Tibial nerve (tissue), 4 donors: ENCODE results near the gene DPM3. TPM values are rescaled to one million over a fixed set of nuclear protein-coding genes. Genes with fewer than 3 reads are reported as not detected.

Experiments used
- DNase-seq, 2 donors: peaks; one replicate each; pipeline ENCODE4 v3.0.0-alpha.2; 2019; ENCODE audit warnings: low spot score in 2 of 2
- H3K27ac ChIP-seq, 4 donors: fragments of 200-600 bp; sonication (generic) in 3 of 4; one replicate each; pipeline ENCODE4 v1.5.1; 2017 to 2019; ENCODE audit warnings: mild to moderate bottlenecking in 1 of 4
- H3K27me3 ChIP-seq, 2 donors: fragments of 200-600 bp; sonication (generic) in 1 of 2; one replicate each; pipeline versions ENCODE4 v1.5.1 to v1.6.0; 2017 to 2019
- H3K36me3 ChIP-seq, 3 donors: fragments of 200-600 bp; sonication (generic); one replicate each; pipeline ENCODE4 v1.5.1; 2018 to 2019
- H3K4me1 ChIP-seq, 4 donors: fragments of 200-600 bp; sonication (generic) in 3 of 4; one replicate each; pipeline ENCODE4 v1.5.1; 2017 to 2019
- H3K4me3 ChIP-seq, 4 donors: fragments of 200-600 bp; sonication (generic) in 3 of 4; one replicate each; pipeline ENCODE4 v1.5.1; 2017 to 2019; ENCODE audit warnings: mild to moderate bottlenecking in 1 of 4, moderate library complexity in 1 of 4
- H3K9me3 ChIP-seq, 4 donors: fragments of 200-600 bp; sonication (generic) in 3 of 4; one replicate each; pipeline ENCODE4 v1.5.1; 2017 to 2019
- EP300 ChIP-seq, 2 donors: sonication (generic); formaldehyde crosslinking; IDR thresholded peaks; one replicate each; pipeline ENCODE4 v1.6.1; 2017; ENCODE audit warnings: antibody characterized with exemption in 2 of 2, mild to moderate bottlenecking in 1 of 2
- POLR2A ChIP-seq, 2 donors: fragments of 450-650 bp; IDR thresholded peaks; one replicate each; pipeline ENCODE4 v1.6.1; 2017; ENCODE audit warnings: antibody characterized with exemption in 2 of 2, mild to moderate bottlenecking in 2 of 2, moderate library complexity in 2 of 2
- WGBS, 2 donors: methylation state at CpG; one replicate each; pipeline ENCODE4 v1.1.5; 2018; 5-methylcytosine and 5-hydroxymethylcytosine counted together
- total RNA-seq, 4 donors: library from RNA; depleted of rRNA; stranded (reverse); fragments of >200 nt; gene quantifications; one replicate each; pipeline ENCODE4 v1.1.0, GENCODE V29; 2016
- TF ChIP-seq, protein P1 (sequence below), 5 experiments: fragments of 200-600 bp in 3 of 5; fragments of 450-650 bp in 2 of 5; sonication (generic) in 3 of 5; IDR thresholded peaks; one replicate each; pipeline ENCODE4 v1.5.1; 2016 to 2019; ENCODE audit warnings: antibody characterized with exemption in 5 of 5, mild to moderate bottlenecking in 3 of 5, moderate library complexity in 2 of 5

The DPM3 gene
- total RNA-seq, 4 donors from 2014 or later = 74.7 to 115 (median 95.6) TPM

DNA sequence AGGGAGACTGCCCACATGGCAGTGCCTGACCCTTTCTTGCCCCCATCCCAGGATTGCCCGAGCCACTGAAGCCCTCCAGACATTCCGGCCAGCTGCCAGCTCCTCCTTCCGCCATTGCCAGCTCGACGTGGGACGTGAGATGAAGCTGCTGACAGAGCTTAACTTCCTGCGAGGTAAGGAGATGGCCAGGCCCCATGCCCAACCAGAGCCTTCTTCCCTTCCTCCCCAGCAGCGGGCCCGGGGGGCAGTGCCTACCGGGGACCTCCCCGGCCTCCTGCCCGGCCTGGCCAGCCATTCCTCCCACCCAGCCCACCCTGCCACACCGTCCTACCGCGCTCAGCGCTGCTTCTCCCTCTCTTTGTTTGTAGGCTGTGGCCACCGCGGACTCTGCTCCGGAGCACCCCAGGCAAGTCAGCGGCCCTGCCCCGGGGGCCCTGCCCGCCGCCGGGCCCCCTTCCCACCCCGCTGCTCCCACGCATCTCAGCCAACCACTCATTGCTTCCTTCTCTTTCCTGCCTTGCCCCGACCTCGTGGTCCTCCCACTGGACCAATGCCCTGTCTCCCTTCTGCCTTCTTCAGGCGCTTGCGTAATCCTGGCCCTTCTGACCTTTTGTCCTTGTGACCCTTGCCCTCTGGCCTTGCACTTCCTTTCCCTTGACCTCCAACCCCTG lies 38.2 kb upstream of the DPM3 start:
- peaks cover 0 to 13% of the 10 kb centered on the region in 2 donors for H3K27me3 ChIP-seq
- TF ChIP-seq, protein P1, sequence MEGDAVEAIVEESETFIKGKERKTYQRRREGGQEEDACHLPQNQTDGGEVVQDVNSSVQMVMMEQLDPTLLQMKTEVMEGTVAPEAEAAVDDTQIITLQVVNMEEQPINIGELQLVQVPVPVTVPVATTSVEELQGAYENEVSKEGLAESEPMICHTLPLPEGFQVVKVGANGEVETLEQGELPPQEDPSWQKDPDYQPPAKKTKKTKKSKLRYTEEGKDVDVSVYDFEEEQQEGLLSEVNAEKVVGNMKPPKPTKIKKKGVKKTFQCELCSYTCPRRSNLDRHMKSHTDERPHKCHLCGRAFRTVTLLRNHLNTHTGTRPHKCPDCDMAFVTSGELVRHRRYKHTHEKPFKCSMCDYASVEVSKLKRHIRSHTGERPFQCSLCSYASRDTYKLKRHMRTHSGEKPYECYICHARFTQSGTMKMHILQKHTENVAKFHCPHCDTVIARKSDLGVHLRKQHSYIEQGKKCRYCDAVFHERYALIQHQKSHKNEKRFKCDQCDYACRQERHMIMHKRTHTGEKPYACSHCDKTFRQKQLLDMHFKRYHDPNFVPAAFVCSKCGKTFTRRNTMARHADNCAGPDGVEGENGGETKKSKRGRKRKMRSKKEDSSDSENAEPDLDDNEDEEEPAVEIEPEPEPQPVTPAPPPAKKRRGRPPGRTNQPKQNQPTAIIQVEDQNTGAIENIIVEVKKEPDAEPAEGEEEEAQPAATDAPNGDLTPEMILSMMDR (IDR thresholded peaks at IDR 0.05) = no peak
- TF ChIP-seq POLR2A (IDR thresholded peaks at IDR 0.05) (no peak), EP300 (IDR thresholded peaks at IDR 0.05) (peak in 1 of 2 donors; percentile 69)
- peak overlapping the region in 3 of 4 donors; percentile 59 to 77 (median 69) for H3K27ac ChIP-seq
- H3K4me3 ChIP-seq = peak overlapping the region in 2 of 4 donors; percentile 20 to 41
- H3K9me3 ChIP-seq = no peaks in the 10 kb centered on the region
- peaks cover 0 to 8% (median 0%) of the 10 kb centered on the region in 3 donors for H3K36me3 ChIP-seq
- WGBS, 2 donors = 60 to 62% methylated on average over 21 to 30 of the region's 30 CpGs
- peaks cover 0 to 59% (median 20%) of the 10 kb centered on the region in 4 donors for H3K4me1 ChIP-seq
- DNase-seq = peak in 1 of 2 donors; percentile 19

DNA sequence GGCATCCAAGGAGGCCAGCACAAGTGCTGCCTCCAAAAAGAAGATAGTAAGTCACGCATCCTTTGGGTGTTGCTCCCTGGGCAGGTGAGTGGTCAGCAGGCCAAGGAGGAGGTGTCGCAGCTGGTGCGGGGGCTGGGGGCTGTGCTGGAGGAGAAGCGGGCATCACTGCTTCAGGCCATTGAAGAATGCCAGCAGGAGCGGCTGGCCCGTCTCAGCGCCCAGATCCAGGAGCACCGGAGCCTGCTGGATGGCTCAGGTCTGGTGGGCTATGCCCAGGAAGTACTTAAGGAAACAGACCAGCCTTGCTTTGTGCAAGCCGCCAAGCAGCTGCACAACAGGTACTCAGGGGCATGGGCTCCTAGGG lies 37.6 kb upstream of the DPM3 start:
- no peaks in the 10 kb centered on the region for H3K9me3 ChIP-seq
- H3K4me1 ChIP-seq = peaks cover 0 to 63% (median 23%) of the 10 kb centered on the region in 4 donors
- WGBS, 2 donors = 95 to 96% methylated on average over 9 of the region's 9 CpGs
- TF ChIP-seq POLR2A (IDR thresholded peaks at IDR 0.05) = no peak
- TF ChIP-seq EP300 (IDR thresholded peaks at IDR 0.05) = no peak
- peak overlapping the region in 2 of 4 donors; percentile 59 to 77 for H3K27ac ChIP-seq
- H3K27me3 ChIP-seq = peaks cover 0 to 13% of the 10 kb centered on the region in 2 donors
- DNase-seq = peak in 1 of 2 donors; percentile 4
- peaks cover 0 to 8% (median 0%) of the 10 kb centered on the region in 3 donors for H3K36me3 ChIP-seq
- peak overlapping the region in 2 of 4 donors; percentile 20 to 41 for H3K4me3 ChIP-seq

DNA sequence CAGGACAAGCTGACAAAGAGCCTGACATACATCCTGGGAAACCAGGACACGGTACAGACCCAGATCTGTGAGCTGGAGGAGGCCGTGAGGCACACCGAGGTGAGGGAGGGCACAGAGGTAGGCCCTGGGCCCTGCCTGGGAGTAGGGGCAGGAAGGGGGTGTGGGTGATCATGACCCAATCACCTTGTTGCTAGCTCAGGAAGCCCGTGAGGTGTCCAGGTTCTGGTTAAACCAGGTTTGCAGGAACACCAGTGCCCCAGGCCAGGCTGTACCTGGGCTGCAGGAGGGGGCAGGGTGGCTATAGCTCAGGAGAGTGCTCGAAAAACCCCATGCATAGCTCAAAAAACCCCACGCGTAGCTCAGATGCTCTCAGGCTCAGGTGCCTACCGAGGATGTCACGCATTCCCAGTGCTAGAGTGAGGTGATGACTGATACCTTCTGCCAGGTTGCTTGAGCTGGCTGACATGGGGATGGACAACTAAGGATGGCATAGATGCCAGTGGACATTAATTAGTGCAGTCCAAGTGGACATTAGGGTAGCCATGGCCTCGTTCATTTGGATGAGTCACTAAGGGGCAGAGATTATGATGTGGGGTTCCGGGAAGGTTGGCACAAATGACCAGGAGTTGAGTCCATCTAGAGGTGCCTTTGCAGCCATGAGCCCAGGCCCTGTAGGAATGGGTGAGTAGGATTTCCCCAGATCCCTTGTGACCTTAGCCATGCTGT lies 37.0 kb upstream of the DPM3 start:
- no peak for TF ChIP-seq POLR2A (IDR thresholded peaks at IDR 0.05)
- TF ChIP-seq, protein P1 (IDR thresholded peaks at IDR 0.05) = no peak
- TF ChIP-seq EP300 (IDR thresholded peaks at IDR 0.05) = no peak
- H3K27me3 ChIP-seq = peaks cover 0 to 13% of the 10 kb centered on the region in 2 donors
- peaks cover 0 to 67% (median 26%) of the 10 kb centered on the region in 4 donors for H3K4me1 ChIP-seq
- peak overlapping the region in 1 of 4 donors; percentile 77 for H3K27ac ChIP-seq
- WGBS, 2 donors = 78 to 79% methylated on average over 9 to 11 of the region's 11 CpGs
- peak in 1 of 2 donors; percentile 4 for DNase-seq
- H3K4me3 ChIP-seq = no peak overlapping the region
- H3K36me3 ChIP-seq = peaks cover 0 to 8% (median 0%) of the 10 kb centered on the region in 3 donors
- no peaks in the 10 kb centered on the region for H3K9me3 ChIP-seq

DNA sequence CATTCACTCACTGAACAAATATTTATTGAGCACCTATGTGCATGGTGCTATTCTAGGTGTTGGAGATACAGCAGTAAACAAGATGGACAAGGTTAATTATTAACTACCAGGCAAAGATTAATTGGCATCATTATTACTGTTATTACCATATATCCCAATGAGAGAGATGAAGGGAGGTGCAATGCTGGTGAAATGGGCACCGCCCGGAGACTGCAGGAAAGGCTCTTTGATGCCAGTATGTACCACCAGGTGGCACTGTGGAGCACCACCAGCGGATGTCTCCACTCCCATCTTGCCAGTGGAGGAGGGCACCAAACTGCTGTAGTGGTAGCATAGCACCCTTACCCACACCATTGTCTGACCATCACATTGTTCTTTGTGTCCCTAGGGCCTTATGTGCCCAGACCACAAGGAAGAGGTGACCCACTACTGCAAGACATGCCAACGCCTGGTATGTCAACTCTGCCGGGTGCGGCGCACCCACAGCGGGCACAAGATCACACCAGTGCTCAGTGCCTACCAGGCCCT lies 36.3 kb upstream of the DPM3 start:
- H3K36me3 ChIP-seq = peaks cover 0 to 8% (median 0%) of the 10 kb centered on the region in 3 donors
- 57 to 62% methylated on average over 8 of the region's 8 CpGs for WGBS, 2 donors
- H3K4me1 ChIP-seq = peaks cover 0 to 74% (median 30%) of the 10 kb centered on the region in 4 donors
- no peaks in the 10 kb centered on the region for H3K9me3 ChIP-seq
- DNase-seq = peak; percentile 78 to 93
- TF ChIP-seq POLR2A (IDR thresholded peaks at IDR 0.05) = no peak
- peak in 1 of 2 donors; percentile 62 for TF ChIP-seq EP300 (IDR thresholded peaks at IDR 0.05)
- TF ChIP-seq, protein P1 (IDR thresholded peaks at IDR 0.05) = peak; percentile 90 to 95 (median 93)
- peaks cover 0 to 13% of the 10 kb centered on the region in 2 donors for H3K27me3 ChIP-seq
- peak overlapping the region in 1 of 4 donors; percentile 68 for H3K27ac ChIP-seq
- no peak overlapping the region for H3K4me3 ChIP-seq

DNA sequence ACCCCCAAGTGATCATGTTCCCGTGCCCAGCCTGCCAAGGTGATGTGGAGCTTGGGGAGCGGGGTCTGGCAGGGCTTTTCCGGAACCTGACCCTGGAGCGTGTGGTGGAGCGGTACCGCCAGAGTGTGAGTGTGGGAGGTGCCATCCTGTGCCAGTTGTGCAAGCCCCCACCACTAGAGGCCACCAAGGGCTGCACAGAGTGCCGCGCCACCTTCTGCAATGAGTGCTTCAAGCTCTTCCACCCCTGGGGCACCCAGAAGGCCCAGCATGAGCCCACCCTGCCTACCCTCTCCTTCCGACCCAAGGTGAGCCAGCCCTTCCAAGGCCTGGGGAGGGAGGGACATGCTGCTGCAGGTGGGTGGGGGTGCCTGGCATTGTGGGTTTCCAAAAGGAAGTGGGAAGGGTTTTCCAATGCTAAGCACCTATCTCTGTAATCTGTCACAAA lies 35.6 kb upstream of the DPM3 start:
- Histone ChIP-seq H3K4me1 (peaks cover 0 to 74% (median 30%) of the 10 kb centered on the region in 4 donors), H3K36me3 (peaks cover 0 to 8% (median 0%) of the 10 kb centered on the region in 3 donors), H3K9me3 (no peaks in the 10 kb centered on the region), H3K4me3 (no peak overlapping the region), H3K27ac (peak overlapping the region in 1 of 4 donors; percentile 25), H3K27me3 (peaks cover 0 to 13% of the 10 kb centered on the region in 2 donors)
- WGBS, 2 donors = 77 to 87% methylated on average over 8 to 9 of the region's 9 CpGs
- no peak for TF ChIP-seq POLR2A (IDR thresholded peaks at IDR 0.05)
- TF ChIP-seq EP300 (IDR thresholded peaks at IDR 0.05) = no peak
- TF ChIP-seq, protein P1 (IDR thresholded peaks at IDR 0.05) = no peak
- no peak for DNase-seq
